Measurements from ENCODE around the gene ANXA4.

ANXA4 gene

GRCh38 chr2:69789772-69790600 is 48.1 kb downstream of the ANXA4 start:
- peaks cover 0 to 49% (median 30%) of the 10 kb centered on the region in 4 donors for H3K4me1 ChIP-seq
- no peaks in the 10 kb centered on the region for H3K27me3 ChIP-seq
- intact Hi-C loops (cut with DNase I; ENCODE audit: low total_unique reads), result no loop called here
- no peak for DNase-seq
- peak overlapping the region; percentile 4 to 27 for H3K4me3 ChIP-seq
- no peaks in the 10 kb centered on the region for H3K9me3 ChIP-seq
- peak overlapping the region; percentile 86 to 90 for H3K27ac ChIP-seq
- TF ChIP-seq CTCF (IDR thresholded peaks at IDR 0.05), result no peak
- peaks cover 0 to 23% (median 13%) of the 10 kb centered on the region in 3 donors for H3K36me3 ChIP-seq

- Histone ChIP-seq H3K36me3 (peaks cover 0 to 21% (median 13%) of the 10 kb centered on the region in 3 donors), H3K9me3 (no peaks in the 10 kb centered on the region), H3K4me3 (peak overlapping the region; percentile 4 to 27), H3K27me3 (no peaks in the 10 kb centered on the region), H3K4me1 (peaks cover 0 to 49% (median 30%) of the 10 kb centered on the region in 4 donors), H3K27ac (peak overlapping the region; percentile 86 to 90)
- intact Hi-C loops (cut with DNase I; ENCODE audit: low total_unique reads), result no loop called here
- DNase-seq, result no peak
- no peak for TF ChIP-seq CTCF (IDR thresholded peaks at IDR 0.05)
Observed at GRCh38 chr2:69790601-69790959, 48.6 kb downstream of the ANXA4 start.

- peak overlapping the region; percentile 86 to 90 for H3K27ac ChIP-seq
- peaks cover 0 to 49% (median 32%) of the 10 kb centered on the region in 4 donors for H3K4me1 ChIP-seq
- peaks cover 0 to 21% (median 13%) of the 10 kb centered on the region in 3 donors for H3K36me3 ChIP-seq
- H3K27me3 ChIP-seq, result no peaks in the 10 kb centered on the region
- intact Hi-C loops (cut with DNase I; ENCODE audit: low total_unique reads), result no loop called here
- peak overlapping the region in 1 of 2 donors; percentile 27 for H3K4me3 ChIP-seq
- H3K9me3 ChIP-seq, result no peaks in the 10 kb centered on the region
- no peak for DNase-seq
- no peak for TF ChIP-seq CTCF (IDR thresholded peaks at IDR 0.05)
Observed at GRCh38 chr2:69791045-69791444, 49.1 kb downstream of the ANXA4 start.

- Histone ChIP-seq H3K27ac (no peak overlapping the region), H3K4me3 (no peak overlapping the region), H3K4me1 (peaks cover 0 to 51% (median 38%) of the 10 kb centered on the region in 4 donors), H3K36me3 (peaks cover 0 to 3% (median 0%) of the 10 kb centered on the region in 3 donors), H3K9me3 (no peaks in the 10 kb centered on the region), H3K27me3 (no peaks in the 10 kb centered on the region)
- intact Hi-C loops (cut with DNase I; ENCODE audit: low total_unique reads), result no loop called here
- TF ChIP-seq CTCF (IDR thresholded peaks at IDR 0.05), result no peak
- no peak for DNase-seq
Observed at GRCh38 chr2:69796174-69796573, 54.2 kb downstream of the ANXA4 start.

GRCh38 chr2:69797235-69797634 is 55.3 kb downstream of the ANXA4 start:
- H3K4me1 ChIP-seq, result peaks cover 0 to 41% (median 33%) of the 10 kb centered on the region in 4 donors

More at GRCh38 chr2:69797235-69797634, 55.3 kb downstream of the ANXA4 start:
- no peak for TF ChIP-seq CTCF (IDR thresholded peaks at IDR 0.05)
- intact Hi-C loops (cut with DNase I; ENCODE audit: low total_unique reads), result no loop called here
- no peak for DNase-seq
- Histone ChIP-seq H3K27ac (peak overlapping the region; percentile 71 to 80), H3K4me3 (no peak overlapping the region), H3K36me3 (peaks cover 0 to 7% (median 0%) of the 10 kb centered on the region in 3 donors), H3K27me3 (no peaks in the 10 kb centered on the region), H3K9me3 (no peaks in the 10 kb centered on the region)
